GM19467 (cell line): ENCODE measurements around the gene NECTIN4.
"Not testable (repeated sequence)": the region's sequence is repeated elsewhere in the genome, so short reads cannot be mapped to it uniquely, and the experiment has no call there.

Experiments
- ATAC-seq: cut with Tn5 transposase; IDR thresholded peaks from one replicate; pipeline ENCODE4 v1.9.1; 2021; ENCODE audit warnings: mild to moderate bottlenecking, moderate library complexity; ENCODE audit not compliant: unreplicated experiment

Gene NECTIN4

DNA sequence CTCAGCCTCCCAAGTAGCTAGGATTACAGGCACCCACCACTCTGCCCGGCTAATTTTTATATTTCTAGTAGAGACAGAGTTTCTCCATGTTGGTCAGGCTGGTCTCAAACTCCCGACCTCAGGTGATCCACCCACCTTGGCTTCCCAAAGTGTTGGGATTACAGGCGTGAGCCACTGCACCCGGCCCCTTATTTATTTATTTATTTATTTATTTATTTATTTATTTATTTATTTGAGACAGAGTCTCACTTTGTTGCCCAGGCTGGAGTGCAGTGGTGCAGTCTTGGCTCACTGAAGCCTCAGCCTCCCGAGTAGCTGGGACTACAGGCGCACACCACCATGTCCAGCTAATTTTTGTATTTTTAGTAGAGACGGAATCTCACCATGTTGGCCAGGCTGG, 23.7 kb downstream of the NECTIN4 start:
- ATAC-seq, result not testable (repeated sequence)

DNA sequence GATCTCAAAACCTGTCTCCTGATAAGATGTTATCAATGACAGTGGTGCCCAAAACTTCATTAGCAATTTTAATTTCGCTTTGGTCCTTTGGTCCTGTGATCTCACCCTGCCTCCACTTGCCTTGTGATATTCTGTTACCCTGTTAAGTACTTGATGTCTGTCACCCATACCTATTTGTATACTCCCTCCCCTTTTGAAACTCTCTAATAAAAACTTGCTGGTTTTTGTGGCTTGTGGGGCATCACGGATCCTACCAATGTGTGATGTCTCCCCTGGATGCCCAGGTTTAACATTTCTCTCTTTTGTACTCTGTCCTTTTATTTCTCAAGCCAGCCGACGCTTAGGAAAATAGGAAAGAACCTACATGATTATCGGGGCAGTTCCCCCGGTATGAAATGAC, 25.4 kb downstream of the NECTIN4 start:
- not testable (repeated sequence) for ATAC-seq

- ATAC-seq, result no peak
These were observed 27.9 kb downstream of the NECTIN4 start for GRCh38 chr1:161061419-161061818.

GRCh38 chr1:161059293-161059692, 30.1 kb downstream of the NECTIN4 start:
- no peak for ATAC-seq

DNA sequence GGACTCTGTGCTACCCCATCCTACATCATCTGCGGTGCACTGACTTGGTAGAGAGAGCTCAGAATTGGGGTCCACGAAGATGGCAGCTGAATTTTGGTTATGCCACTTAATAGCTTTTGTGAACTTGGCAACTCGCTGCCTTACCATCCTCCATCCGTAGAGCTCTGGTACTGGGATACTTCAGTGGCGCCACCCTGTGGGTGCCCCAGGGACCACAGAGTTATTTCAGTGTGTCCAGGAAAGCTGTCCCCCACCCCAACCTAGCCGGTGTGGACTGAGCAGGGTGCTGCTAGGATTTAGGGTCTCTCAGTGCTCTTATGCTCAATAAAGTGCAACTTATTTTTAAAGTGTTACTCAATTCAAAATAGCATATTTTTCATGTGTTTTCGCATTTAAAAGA, 34.6 kb downstream of the NECTIN4 start:
- no peak for ATAC-seq

DNA sequence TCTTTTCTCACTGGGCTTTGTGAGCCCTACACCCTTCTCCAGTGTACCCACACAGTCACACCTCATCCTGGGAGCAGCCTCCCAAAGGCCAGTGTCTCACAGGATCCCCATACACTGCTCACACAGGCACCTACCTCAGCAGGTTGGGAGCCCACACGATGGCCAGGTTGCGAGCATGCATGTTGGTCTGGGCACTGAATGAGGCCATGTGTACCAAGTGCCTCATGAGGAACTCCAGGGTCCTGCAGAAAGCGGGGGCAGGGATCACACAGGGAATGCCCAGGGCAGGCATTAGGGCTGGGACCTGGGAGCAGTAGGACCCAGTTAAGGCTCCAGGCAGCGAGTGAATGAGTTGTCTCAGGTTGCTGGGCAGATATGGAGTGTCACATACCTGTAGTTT, 35.1 kb downstream of the NECTIN4 start:
- ATAC-seq, result no peak

- no peak for ATAC-seq
These were observed 36.5 kb downstream of the NECTIN4 start for GRCh38 chr1:161052899-161053298.

- ATAC-seq, result no peak
These were observed 38.1 kb downstream of the NECTIN4 start for GRCh38 chr1:161051219-161051618.

DNA sequence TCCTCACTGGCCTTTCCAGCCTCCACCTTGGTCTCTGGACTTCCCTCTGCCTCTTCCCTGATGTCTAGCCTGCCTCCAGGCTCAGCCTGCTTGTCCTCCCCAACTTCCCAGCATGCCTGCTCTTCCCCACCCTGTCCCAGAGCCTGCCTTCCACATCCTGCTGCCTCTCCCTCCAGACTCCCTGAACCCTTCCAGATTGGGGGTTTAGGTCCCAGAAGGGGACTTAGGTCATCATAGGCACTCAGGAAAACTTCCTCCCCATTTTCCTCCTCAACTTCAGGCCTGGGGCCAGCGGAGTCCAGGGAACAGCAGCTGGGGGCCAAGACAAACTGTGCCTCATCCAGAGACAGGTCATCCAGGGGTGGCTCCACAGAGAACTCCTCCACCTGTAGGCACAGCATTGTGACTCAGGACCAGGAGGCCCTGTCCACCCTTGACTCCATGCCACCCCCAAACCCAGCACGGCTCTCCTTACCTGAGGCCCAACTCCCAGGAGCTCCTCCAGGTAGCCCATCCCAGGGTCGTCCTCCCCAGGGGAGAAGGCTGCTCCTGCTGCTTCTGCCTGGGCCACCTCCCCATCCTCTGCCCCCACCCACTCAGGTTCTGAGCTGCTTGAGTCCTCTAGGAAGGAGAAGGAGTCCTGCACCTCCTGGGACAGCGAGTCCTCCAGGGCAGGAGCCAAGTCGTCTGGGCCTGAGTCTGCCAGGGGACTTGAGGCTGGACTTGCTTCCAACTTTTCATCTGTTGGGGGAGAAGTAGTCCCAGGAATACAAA, 40.2 kb downstream of the NECTIN4 start:
- ATAC-seq, result no peak

GRCh38 chr1:161047436-161048420, 41.6 kb downstream of the NECTIN4 start:
- ATAC-seq, result no peak

DNA sequence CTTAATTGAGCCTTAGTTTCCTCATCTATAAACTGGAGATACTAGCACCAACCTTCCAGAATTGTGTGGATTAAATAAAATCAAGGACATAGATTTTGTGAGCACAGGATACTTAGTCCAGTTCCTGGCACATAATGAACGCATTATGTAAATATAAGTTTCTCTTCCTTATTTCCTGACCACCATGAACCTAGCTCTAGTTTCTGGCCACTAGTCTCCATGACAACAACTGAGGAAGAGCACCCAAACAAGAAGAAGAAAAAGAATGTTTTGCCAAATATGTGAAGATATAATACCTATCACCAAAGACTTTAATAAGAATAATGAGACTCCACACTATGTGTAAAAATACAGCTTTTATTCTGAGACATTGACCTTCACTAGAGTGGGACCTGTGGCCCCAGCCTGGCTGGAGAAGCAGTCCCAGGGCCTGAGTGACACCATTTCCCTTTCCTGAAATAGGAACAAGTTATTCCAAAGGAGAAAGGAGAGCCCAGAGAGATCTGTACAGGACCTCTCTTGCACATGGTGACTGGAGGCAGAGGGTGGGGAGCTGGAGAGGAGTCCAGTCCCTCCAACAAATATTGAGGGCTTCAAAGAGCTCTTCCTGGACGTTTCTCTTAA, 42.6 kb downstream of the NECTIN4 start:
- peak; percentile 34 for ATAC-seq

DNA sequence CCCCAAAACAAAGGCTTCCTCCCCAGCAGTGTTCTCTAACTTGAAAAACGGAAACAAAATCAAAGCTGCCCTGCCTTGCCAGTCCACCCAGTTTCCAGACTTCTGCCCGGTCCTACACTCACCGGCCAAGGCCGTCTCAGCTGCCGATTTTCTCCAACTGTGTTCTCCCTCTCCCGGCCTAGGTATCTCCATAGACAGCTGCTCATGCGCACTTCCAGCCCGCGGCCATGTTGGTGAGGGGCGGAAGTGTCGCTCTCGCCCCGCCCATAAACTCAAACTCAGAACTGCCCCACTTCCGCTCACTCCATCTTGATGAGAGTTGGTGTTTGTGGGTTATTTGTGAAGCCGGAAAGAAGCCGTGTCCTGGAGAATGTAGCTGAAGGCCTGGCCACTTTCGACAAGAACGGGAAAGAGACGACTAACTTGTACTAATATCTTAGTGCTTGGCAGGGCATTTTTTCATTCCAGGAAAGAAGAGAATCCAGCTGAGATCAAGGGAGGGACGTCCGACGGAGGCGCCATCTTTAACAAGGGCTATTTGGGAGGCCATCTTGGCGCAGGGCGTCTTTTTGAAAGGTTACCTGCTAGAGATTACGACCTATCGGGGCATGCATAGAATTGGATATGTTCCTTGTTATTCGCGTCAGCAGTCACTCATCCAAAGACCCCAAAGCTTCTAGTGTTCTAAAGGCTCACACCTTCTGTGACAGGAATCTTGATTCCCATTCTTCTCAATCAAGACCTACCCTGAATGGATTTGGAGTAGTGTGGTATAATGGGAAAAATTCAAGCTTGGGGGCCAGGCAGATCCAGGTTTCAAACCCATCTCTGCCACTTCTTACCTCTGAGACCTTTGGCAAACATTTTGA, 43.4 kb downstream of the NECTIN4 start, which contains the start of gene USF1:
Gene USF1 (minus strand): TSS at position 242 of the 869 bp plus-strand sequence. CDS start 2,702 bp downstream, outside the sequence.
- peak; percentile 55 for ATAC-seq

DNA sequence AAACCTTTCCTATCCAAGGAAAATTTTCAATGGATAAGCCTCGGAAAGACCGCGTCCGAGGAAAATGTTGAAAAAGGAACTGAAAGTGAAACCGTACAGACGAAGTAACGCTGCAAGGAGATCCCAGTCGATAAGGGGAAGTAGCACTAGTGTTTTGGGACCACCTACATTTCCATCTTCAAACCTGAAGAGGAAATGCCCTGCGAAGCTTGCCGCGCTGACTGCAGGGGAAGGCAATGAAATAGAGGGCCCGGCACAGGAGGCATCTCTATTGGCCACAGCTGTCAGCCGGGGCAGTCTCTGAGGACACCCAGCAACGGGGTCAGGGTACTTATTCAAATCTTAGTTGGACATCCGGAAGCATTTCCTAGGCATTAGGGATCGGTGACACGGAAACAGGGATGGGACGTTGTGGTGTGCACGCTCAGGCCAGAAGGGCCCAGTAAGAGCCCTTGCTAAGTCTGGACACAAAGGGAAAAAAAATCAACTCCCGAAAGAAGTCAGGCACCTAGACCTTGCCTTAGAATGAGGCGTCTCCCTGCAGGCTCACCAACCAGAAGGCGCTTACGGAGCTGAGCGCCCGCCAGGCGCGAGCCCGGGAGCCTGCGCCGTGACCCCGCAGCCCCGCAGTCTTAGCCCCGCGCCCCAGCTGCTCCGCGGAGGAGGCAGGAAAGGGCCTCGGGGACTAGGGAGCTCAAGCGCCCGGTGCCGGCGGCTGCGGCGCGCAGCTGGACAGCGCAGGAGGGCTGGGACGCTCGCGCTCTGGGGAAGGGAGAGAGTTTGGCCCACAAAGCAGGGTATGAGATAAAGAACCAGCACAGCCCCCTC, 44.2 kb downstream of the NECTIN4 start:
- peak; percentile 47 for ATAC-seq

DNA sequence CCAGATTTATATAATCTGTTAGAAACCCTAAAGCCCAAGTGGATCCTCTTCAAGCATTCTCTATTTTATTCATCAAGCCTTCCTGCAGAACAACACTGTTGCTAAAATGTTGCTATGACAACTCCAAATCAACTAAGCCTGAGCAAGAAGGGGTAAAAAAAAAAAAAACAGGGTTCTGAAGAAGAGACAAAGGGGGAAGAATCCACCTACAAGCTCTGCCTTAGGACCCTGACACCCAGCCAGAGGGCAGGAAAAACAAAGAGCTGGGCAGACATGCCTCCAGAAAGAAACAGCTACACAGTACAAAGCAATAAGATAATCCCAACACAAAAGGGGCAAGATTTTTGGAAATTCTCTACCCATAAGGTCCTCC, 44.8 kb downstream of the NECTIN4 start:
- ATAC-seq, result no peak

GRCh38 chr1:161039546-161039945, 49.8 kb downstream of the NECTIN4 start:
- no peak for ATAC-seq

DNA sequence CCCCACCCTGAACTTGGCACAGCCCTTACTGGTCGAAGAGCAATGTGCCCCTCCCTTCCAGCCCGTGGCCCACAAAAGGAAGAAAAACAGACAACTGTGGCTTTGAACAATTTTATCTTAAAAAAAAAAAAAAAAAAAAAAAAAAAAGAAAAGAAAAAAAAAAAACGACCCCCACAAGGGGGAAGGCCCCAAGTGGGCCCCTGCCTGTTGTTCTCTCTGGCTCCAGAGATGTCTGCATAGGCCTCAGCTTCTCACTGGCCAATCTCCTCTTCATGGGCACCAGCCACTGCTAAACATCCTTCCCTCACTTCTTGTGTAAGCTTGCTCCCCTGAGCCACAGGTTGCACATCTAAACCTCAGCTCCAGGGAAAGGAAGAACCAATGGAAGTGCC, 50.2 kb downstream of the NECTIN4 start:
- ATAC-seq, result no peak

- peak; percentile 76 for ATAC-seq
These were observed 50.7 kb downstream of the NECTIN4 start, which contains the start of gene TSTD1 for GRCh38 chr1:161038523-161039153. TSTD1 (minus strand) TSS chr1:161038964; CDS start chr1:161038889, 75 bp downstream.

DNA sequence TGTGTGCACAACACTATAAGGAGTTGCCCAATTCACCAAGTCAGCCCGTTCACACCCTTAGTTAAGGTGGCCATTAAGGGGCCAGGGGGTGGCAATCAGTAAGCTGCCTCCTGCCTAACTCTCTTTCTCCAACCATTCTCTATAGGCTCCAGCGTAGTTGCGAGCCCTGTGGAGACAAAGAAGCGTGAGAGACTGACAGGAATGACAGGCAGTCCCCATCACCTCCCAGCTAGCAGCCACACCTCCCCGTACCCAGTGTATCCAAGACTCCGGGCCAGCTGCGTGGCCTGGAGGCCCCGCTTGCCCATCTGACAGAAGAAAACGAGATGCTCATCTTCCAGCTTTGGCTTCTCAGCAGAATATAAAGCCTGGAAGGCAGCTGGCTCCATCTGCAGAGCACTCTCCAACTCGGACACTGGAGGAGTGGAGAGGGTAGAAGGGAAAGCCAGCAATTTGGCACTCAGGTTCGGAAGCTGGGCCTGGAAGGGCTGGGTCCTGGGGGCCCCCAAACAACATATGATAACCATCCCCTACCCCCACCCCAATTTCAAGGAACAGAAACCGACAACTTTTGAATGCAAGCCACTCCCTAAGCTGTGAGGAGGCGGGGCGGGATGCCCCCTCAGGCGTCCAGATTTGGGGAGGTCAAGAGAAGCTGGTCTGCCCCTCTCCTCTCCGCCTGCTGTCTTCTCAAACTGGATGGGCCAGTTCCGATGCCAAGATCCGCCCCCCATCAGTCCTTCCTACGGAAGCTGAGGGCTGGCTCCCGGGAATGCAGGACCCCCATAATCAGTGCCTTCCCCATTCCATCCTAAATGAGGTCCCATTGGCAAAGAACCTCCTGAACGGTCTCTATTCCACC, 51.5 kb downstream of the NECTIN4 start:
- ATAC-seq, result no peak
